ENCODE measurements around the gene AWAT1.

GRCh38 chrX:70262952-70263567 is 28.6 kb downstream of the AWAT1 start:
- TF ChIP-seq POLR2A (IDR thresholded peaks at IDR 0.05), result no peak
- no peak for TF ChIP-seq EP300 (IDR thresholded peaks at IDR 0.05)
